ENCODE data around the gene AKAP13.

AKAP13 gene

DNA sequence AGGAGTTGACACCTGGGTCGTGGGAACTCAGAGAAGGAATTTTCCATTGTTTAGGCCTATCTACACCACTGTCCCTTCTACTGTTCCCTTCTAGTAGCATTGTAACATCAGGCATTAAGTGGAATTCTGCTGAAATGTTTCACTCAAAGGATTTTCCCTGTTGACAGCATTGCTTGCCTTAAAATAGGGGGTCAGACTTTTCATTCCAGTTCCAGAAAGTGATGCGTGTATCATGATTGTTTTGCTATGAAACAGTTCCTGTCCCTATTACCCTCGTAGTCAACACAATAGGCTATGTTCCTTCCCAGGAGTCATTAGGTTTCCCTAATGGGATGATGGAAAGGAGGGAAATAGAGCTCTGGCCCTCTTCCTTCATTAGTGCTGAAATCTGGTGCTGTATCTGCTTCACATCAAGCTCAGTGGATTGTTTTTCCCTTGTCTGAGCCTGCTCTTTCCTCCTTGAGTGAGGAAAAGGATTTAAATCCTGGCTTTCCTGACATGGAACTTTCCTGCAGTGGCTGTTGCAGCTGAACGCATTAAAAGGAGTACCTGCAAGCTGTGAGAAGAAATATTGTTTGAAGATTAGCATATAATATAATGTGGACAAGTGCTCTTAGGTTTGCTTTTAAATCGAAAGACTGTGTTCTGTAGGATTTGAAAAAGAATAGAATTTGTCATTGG is 218.5 kb downstream of the AKAP13 start:
- no peak for DNase-seq (ENCODE audit: low spot score)

DNA sequence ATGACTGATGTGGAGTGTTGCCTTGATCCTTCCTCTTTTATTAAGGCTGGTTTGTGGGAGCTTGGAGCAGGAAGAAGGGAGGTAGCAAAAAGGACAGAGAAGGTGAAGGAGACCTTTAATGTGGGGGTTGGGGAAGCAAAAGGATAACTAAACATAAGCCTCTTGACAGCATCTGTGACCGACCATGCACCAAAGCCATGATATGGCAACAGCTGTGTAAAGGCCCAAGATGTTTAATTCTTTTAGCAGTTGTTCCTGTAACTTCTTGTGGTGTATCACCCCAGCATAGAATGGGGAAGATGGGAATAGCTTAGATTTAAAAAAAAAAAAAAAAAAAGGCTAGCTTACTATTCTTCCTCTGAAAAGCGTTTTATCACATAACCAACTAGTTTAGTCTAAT is 219.6 kb downstream of the AKAP13 start:
- DNase-seq (ENCODE audit: low spot score), result no peak

DNA sequence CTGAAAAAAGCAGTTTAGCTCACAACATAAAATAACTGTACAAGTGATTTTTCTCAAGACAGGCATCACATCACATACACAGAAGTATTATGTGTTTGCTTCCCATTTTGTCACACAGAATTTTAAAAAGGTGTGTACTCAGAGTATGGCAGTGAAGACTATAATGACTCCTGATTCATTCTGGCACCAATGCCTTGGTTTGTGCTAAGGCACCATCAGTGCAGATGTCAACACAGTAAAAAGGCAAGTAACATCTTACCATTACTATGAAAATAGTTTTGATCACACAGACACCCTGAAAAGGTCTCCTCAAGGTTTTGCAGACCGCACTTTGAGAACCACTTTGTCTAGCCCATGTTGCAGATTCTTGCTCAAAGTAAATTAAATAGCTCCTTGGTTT is 222.8 kb downstream of the AKAP13 start:
- no peak for DNase-seq (ENCODE audit: low spot score)

DNA sequence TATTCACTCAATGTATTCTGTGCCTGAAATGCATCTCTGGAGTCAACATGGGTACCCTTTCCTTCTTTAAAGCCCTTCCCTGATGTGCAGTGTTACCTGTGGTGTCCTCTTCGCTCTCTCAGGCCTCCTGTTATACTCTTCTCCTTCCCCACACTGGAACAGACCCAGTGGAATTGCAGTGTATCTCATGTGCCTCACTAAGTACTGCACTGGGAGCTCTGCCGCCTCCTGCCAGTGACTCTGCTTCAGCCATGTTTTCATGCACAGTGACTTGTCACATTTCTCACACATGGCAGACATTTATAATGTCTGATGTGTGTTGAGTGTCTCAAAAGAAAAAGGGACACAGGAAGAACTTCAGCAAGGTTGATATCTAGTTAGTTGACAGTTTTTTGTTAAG is 223.3 kb downstream of the AKAP13 start:
- DNase-seq (ENCODE audit: low spot score), result no peak

DNA sequence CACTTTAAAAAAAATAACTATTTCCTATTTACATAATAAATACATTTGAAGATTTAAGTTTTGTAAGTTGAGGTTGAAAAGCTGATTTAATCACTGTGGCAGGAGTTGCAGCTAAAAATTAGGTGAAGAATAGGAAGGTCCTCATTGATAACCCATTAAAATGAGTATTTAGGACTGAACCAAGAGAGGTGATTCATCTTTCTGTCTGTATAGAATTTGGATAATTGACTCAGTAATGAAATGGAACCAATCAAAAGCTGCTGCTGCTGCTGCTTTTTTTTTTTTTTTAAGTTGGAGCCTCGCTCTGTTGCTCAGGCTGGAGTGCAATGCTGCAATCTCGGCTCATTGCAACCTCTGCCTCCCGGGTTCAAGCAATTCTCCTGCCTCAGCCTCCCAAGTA is 223.8 kb downstream of the AKAP13 start:
- DNase-seq (ENCODE audit: low spot score), result no peak

DNA sequence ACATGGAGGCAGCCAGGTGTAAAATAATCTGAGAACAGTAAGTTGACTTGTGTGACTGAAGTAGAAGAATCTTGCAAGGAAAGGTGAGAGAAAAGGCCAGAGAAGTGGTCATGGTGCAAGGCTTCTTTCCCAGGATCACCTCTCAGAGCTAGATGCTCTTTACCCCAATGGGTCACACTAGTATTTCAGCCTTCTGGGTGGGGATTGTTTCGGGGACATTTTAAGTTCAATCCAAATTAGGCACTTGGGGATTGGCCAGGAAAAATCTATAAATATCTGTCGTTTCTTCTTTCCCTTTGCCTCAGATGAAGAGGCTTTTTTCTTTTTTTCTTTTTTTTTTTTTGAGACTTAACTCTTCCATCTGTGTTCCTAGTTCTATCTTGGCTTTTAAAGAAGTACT is 226.3 kb downstream of the AKAP13 start:
- no peak for DNase-seq (ENCODE audit: low spot score)

DNA sequence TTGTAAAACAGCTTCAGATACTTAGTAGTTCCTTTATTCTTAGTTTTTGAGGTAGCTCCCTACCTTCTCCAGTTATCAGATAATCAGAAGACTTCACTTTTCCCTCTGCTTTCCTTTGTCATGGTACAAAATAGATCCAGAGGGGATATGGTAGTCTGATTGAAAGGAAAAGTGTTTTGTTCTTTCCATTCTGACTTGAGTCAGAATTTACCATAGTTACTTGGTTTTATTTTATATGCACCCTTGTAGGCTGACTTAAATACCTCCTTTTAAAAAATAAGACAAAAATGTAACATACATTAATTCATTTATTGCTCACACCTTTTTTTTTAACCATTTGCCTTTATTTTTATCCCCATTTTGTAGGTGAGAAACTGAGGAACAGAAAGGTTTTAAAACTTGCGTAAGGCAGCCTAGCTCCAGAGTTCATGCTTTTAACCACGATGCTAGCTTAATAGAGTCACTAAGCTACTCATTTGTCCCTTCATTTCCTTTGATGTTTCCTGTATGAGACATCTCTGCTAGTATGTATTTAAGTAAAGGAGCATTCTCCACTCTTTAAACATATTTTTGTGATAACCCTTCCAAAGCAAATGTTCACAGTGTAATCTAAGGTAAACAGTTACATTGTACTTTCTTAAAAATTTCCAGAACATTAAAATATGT is 226.9 kb downstream of the AKAP13 start:
- no peak for DNase-seq (ENCODE audit: low spot score)

DNA sequence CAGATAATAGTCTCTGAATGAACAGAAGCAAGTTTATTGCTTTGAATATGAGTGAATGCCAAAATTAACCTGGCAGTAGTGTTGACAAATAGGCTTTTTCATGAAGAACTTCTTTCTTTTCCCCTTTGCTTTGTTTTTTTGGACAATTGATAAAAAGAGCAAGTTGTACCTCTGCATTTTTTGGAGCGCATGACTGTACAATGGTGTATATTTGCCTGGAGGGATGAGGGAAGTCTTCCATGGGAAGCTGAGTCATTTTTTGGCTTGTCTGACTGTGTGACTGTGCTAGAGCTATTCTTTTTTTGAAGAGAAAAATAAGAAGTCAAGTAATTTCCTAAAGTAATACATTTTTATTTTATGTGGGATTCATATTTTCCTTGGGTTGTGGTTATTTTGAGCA is 227.4 kb downstream of the AKAP13 start:
- no peak for DNase-seq (ENCODE audit: low spot score)

DNA sequence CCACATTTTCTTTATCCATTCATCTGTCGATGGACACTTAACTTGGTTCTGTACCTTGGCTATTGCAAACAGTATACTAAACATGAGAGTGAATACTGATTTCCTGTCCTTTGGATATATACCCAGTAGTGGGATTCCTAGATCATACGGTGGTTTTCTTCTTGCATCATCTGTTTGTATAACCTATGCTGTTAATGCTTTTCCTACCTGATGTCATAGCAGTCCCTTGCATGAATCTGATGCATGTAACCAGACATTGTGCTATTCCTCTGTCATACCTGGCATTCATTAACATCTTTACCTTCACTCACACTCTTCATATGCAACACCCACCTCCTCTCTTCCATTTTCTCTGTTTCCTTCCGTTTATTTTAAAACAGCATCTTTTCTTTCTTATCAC is 229.1 kb downstream of the AKAP13 start:
- no peak for DNase-seq (ENCODE audit: low spot score)

DNA sequence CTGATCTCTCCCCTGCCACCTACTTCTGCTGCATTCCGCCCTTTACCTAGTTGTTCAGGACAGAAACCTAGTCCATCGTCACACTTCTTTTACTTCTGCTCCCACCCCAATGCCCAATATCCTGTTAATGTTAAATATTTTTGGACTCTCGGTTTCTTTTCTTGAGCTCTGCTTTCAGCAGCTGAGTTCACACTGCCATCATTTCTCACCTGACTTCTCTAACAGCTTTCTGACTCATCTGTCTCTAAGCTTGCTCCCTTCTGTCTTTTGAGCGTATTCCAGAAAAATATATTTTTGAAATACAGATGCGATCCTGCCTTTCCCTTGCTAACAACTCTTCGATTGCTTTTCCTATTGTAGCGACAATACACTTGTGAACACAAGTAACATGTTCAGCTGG is 231.0 kb downstream of the AKAP13 start:
- no peak for DNase-seq (ENCODE audit: low spot score)

DNA sequence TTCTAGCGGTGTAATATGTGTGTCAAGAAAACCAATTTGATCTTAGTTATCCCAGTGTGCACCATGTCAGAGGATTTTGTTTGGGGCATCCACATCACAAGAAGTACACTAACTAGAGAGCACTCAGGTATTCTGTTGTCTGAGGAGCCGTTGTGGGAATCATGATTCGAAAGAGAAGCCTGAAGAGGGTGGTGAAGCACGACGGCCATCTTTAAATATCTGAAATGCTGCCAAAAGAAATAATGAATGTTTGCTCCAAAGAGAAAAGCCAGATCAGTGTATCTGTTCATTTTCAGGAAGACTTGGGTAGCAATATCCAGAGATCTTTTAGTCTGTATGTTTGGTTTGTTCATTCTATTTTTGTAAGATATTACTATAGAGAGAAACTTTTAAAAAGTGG is 233.7 kb downstream of the AKAP13 start:
- DNase-seq (ENCODE audit: low spot score), result no peak

DNA sequence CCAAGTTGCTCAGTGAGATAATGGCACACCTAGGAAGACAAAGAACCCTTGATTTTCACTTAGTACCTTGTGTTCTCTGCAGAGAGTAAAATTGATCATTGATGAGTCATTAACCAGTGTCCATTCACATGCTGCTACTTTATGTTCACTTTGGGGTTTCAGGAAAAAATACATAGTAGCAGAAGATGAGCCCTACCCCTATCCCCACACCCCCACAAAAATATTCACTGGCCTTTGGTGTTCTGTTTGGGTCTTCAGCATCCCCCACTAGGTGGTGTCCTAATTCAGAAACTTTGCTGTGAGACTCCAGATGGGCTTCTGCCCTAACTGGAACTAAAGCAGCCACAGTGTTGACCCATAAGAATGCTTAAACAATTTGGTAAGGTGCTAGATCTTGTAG is 235.5 kb downstream of the AKAP13 start:
- DNase-seq (ENCODE audit: low spot score), result no peak

DNA sequence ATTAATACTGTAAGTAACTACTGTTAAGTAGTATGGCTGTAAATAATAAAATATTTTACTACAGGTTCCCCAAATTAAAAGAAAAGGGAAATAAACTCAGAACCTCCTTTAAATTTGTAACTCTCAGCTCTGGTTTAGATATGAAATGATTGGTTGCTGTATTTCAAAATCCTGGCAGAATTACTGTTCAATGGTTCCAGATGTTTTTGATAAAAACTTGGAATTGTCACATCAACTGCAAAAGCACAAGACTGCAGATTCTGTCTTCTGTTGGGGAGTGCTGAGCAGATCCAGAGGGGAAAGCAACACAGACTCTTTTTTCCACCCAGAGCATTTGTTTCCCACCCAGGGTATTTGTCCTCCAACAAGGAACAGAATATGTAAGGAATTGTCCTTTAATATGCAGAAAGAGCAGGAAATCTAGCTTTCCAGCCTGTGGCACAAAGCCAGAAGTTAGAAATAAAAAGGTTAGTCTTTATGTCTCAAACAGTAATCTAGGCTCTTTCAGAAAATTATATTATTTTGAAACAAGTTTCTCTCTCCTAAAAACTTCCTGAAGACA is 236.2 kb downstream of the AKAP13 start:
- DNase-seq (ENCODE audit: low spot score), result no peak

DNA sequence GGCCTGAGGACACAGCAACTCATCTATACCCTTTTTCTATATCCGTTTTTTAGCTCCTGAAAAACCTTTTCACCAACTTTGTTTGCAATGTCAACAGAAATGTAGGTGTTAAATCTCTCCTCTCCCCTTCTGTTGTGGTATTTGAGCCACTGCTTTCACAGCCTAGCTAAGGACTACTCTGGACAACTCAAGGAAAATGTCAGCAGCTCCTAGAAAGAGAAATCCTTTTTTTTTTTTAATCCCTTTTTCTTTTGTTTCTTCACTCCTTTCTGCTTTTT is 237.8 kb downstream of the AKAP13 start:
- no peak for DNase-seq (ENCODE audit: low spot score)

DNA sequence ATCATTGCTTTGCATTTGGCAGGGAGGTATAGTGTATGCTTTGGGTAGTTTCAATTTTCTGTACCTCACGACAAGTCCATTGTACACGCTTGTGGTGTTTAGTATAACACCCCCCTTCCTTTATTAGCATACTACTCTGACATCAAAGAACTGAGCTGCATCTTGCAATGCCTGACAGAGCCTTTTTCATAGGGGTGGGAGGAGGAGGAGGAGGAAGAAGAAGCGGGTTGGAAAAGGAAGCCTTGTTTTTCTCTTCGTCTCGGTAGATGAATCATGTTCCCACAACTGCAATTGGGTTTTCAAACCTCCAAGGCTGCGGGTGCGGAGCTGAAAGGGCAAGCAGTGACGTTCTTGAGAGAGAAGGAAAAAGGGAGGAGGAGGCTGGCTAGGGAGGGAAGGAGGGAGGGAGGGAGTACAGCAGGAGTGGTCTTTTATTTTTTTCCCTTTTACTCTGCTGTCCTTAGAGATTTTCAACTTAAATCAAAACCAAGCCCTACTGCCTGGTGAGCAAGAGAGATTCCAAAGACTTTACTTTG is 238.6 kb downstream of the AKAP13 start:
- peak; percentile 86 for DNase-seq (ENCODE audit: low spot score)

DNA sequence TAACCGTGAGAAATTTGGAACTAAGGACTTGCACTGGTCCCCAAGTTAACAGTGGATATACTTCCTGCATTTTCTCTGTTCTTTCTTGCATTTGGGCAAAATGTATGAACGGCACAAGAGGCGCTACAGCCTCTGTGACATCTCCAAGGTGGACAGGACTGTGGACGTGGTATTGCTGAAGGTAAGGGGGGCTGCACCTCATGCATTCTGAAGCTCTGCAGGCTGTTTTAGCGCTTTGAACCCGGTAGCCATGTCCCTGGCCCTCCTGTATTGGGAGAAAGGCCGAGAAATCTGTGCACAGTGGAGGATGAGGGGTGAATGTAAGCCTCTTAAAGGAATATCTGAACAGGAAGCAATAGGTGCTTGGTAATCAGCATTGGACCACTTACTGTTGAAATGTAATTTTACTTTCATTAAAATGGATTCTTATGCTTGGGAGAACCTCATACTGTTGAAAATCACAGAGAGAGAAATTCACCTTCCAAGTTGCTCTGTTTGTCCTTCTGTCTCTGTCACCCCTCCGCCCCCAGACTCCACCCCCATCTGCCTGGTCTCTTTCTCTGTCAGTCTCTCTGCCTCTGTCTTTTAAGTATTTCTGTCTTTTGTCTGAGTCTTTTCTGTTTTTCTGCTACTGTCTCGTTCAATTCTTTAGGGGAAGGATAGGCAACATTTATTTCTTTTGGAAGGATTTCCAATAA is 239.7 kb downstream of the AKAP13 start:
- no peak for DNase-seq (ENCODE audit: low spot score)

DNA sequence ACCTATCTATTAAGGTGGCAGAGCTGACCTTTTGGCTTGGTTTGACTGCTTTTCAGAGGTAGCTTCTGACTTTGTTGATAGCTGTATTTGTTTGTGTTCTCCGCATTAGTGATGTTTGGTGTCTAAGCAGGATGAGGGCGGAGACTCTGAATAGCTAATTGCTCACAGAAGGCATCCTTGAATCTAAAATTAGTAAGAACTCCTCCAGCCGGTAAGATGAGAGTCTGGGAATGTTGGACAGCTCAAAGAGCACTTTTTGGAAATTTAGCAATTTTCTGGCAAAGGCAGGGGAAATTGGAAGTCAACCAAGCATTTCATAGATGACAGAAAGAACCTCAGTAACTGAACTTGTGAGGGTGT is 240.3 kb downstream of the AKAP13 start:
- no peak for DNase-seq (ENCODE audit: low spot score)

DNA sequence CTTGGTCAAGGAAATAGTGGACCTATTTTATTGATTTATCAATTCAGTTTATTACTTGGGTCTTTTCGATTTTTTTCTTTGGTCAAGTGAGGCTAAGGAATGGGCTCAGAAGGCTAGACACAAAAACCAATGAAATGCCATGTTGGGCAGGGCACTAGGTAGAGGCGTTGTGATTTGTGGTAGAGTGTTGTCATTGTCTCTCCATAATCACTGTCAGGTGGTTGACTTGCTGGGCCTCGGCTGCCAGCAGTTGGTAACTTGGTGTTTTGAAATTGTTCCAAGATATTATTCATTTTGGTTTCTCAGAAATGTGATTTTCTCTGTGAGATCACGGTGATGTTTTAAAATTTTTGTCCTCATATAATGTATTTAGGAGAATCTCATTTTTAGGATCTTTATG is 240.7 kb downstream of the AKAP13 start:
- DNase-seq (ENCODE audit: low spot score), result no peak

DNA sequence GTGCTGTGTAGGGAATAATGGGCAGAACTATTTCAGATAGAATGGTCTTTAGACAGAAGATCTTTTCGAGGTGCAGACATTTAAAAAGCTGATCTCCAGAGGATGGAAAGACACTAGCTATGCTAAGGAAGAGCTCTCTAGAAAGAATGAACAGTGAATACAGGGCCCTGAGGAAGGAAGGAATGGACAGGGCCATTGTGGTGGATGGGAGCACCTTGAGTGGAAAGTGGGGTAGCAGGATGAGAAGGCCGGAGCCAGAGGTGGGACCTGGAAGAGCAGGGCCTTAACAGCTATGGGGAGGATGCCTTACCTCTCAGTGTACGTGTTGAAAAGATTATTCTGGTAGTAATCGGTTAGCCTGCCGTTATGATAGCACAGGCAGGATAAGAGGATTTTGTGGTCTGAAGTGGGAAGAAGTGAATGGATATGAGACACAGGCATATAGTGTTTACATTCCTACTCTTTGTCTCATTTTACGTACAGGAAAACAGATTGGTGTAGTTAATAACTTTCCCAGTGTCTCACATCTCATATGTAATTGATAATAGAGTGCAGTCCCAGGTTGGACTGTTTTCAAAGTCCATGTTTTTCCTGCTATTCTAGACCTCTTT is 241.9 kb downstream of the AKAP13 start:
- DNase-seq (ENCODE audit: low spot score), result no peak

DNA sequence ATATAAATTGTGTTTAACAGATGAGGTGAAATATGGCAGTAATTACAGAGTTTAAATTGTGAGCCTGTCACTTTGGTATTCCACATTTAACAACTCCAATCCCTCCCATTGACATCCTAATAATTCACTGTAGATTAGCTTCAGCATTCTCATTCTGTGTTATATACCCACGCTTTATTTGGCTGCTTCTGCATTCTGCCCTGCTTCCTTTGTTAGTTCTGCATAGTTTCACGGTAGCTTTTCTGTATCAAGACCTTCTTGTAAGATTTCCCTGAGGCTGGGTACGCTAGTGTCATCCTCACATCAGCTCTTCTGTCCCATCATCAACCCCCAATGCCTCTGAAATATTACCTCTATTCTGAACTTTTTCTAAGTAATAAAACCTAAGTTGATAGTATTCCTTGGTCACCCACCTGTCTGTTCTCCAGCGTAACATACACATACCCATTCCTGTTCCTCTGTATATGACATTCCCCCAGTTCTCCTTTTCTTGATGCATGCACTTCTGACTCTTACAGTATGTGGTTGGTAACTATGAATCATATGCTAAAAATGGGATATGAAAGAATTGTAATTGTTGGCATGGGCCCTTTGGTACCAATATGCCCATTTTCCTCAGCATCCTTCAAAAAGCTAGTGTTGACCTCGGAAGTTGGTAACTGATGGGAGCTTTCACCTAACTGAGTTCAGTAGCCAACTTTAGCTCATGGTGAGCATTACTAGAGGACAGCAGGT is 243.1 kb downstream of the AKAP13 start:
- no peak for DNase-seq (ENCODE audit: low spot score)

DNA sequence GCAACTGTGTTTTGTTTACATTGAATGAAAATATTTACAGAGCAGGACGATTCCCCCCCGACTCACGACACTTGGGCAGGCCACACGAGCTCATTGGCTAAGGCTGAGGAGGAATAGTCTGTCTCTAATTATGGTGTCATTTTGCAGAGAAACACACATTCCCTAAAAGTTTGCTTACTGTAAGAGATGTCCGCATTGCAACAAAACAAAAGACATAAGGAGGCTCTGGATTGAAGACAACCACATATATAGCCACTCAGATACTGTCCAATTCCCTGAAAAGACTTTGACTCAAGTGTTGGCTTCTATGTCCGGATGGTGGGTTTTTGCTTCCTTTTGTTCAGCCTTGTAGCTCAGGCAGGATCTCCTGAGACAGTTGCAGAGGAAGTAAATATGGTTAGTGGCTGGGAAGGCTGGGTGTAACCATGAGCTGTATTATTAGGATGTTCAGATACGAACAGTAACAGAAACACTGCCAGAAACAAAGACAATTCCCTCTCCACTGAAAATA is 243.9 kb downstream of the AKAP13 start:
- no peak for DNase-seq (ENCODE audit: low spot score)

Data from putamen (tissue), 1 donor.